Fibroblast of skin of scalp (primary cell): Measurements from ENCODE around the gene ABHD16B.
"Not testable (repeated sequence)": the region's sequence is repeated elsewhere in the genome, so short reads cannot be mapped to it uniquely, and the experiment has no call there.

Experiments used
- DNase-seq: peaks from one replicate; pipeline ENCODE4 v3.0.0-alpha.2; 2013

ABHD16B gene

DNA sequence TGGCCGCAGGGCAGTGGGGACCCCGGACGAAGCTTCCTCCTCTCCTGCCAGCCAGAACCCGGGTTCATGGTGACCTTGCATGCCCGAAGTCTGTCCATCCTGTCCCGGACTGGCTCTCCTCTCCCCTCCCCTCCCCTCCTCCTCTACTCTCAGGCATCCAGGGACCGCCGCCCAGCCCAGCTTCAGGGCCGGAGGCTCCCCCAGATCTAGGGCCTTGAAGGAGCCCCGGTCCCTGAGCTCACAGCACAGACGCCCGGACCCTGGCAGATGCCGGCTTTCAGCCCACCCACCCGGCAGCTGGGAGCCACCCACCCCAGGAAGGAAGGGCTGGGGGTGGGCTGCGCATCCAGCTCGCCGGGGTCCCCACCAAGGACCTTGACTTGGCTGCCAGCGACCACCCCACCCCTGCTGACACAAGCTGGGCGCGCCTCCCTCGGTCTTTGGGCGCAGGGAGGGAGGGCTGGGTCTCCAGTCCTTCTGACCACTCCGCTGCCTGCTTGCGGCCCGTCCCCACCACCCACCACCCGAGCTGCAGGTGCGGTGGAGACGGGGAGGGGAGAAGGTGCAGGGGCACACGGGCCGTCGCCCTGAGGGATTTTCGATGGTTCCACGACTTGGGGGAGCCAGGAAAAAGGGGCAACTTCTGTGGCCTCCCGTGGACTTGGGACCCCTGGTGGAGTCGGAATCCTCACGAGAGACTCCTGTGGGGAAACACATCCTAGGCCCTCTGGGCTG lies 5.8 kb upstream of the ABHD16B start:
- DNase-seq, result no peak

DNA sequence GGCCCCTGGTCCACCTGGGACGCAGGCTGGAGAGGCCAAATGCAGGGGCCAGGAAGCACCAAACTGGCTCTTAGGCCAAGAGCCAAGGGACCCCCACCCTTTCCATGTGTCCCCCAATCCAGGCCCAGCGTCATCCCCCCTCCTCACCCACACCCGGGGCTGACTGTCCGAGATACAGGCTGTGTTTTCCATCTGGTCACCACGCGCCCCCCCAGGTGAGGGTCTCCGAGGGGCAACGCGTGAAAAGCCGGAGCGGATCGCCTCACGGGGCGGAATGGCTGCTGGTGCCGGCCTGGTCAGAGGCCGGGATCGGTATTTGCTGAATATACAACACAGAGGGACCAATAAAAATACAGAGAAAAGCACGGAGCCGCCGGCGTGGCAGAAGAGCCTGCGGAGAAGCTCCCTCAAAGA lies 5.2 kb upstream of the ABHD16B start:
- no peak for DNase-seq

DNA sequence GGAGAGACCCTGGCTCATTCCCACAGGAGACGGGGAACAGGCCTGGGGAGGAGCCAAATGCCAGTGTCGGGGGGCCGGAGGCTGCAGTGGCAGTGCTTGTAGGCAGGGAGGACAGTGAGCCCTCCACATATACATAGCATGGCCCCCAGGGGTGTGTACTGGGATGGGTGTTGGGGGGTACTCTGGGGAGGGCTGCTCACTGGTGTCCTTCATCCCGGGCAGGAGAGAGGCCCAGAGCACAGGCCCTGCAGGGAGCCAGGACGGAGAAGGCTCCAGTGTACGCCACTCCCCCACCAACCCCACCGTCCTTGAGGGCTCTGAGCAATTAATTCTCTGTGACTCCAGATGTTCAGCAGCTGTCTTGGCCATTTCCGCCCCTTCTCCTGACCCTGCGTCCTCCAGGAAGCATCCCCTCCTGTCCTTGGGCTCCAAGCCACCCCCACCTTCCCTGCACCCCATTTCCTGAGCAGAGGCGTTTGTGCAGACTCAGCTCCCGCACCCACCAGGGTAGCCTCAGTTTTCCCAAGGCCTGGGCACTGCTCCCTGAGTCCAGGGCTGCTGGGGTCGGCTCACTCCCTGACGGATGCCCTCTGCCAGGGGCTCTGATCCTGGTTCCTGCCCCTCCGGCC lies 3.4 kb upstream of the ABHD16B start:
- no peak for DNase-seq

DNA sequence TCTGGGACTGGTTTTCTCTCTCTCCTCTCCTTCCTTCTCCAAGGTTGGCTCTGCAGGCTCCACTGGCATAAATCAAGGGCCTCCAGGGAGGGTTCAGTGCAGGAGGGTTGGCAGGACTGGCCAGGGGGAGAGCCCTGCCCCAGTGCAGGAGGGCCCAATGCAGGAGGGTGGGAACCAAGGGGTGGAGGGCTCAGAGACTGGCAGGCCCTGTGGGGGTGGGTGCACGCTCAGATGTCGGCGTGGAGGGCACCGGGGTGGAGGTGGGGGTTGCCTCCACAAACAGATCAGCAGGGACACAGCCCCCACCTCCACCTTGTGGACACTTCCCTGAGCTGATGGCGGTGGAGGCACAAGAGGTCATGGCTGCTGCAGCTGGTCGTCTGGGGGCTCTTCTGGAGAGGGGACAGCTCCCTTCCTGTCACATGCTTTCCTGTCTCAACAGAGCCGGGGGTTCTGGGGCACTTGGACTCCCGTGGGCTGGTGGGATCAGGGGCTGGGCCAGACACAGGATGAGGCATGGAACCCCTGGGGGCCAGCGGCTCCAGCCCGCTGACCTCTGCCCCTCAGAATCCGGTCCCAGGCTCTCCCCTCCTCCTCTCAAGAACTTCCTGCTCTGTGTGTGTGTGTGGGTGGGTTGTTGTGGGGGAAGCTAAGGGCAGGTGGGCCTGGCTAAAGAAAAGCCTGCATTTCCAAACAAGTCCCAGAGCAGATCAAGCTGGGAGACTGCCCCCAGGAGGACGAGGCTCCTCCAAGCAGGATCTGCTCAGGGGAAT lies 2.7 kb upstream of the ABHD16B start:
- DNase-seq, result no peak

DNA sequence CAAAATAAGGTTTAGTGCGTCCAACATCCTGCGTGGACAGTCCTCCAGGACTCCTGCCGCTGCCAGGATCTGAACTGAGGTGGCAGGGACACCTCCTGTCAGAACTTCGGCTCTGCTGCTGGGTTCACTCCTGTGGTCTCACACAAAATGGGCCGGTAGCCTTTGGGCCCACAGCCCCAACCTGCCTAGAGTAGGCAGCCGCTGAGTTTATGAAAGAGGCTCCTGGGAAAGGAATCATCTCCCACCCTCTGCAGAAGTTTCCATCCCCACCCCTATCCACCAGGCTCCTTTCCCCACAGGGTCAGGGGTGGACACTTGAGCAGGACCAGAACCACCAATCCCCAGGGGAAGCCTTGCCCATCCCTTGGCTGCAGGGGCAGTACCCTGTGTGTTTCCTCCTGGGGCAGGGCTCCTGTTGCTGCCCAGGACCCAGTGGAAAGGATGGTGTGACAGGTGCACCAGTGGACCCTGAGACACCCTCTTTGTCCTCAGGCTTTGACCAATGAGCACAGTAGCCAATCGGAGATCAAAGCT lies 2.1 kb upstream of the ABHD16B start:
- no peak for DNase-seq

DNA sequence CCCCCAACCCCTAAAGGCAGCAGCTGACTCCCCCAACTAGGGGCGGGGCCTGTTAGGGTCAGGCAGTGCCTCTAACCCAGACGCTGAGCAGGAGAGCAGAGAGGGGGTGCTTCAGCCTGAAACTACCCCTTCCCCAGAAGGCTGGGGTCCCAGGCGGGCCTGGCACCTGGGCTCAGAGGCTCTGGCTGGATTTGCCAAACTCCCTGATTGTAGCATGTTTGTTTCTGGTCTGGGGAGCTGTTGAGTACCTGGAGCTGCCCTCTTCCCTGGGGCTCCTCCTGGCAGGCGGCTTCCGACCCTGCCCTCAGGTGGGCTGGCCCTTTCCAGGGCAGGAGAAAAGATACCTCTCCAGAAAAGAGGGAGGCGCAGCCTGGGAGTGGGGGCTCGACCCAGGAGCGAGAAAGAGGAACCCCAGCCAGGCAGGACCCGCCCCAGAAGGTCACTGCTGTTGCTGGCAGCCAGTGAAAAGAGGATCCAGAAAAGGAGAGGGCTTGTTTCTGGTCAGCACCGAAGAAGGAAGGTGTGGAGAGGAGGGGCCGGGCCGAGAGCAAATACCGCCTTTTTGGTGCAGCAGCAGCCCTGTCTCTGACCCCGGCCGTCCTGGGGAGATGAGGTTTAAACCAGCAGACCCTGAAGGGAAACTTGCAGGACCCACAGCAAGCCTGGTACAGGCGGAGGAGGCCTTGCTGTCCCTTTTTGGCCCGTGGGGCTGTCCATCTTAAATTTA lies 810 bp upstream of the ABHD16B start:
- DNase-seq, result no peak

DNA sequence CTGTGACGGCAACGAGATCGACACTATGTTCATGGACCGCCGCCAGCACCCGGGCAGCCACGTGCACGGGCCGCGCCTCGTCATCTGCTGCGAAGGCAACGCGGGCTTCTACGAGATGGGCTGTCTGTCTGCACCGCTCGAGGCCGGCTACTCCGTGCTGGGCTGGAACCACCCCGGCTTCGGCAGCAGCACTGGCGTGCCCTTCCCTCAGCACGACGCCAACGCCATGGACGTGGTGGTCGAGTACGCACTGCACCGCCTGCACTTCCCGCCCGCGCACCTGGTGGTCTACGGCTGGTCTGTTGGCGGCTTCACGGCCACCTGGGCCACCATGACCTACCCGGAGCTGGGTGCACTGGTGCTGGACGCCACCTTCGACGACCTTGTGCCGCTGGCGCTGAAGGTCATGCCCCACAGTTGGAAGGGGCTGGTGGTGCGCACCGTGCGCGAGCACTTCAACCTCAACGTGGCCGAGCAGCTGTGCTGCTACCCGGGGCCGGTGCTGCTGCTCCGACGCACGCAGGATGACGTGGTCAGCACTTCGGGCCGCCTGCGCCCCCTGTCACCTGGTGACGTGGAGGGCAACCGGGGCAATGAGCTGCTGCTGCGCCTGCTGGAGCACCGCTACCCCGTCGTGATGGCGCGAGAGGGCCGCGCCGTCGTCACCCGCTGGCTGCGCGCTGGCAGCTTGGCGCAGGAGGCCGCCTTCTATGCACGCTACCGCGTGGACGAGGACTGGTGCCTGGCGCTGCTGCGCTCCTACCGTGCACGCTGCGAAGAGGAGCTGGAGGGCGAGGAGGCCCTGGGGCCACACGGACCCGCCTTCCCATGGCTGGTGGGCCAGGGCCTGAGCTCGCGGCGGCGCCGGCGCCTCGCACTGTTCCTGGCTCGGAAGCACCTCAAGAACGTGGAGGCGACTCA lies 943 bp downstream of the ABHD16B start:
- DNase-seq, result no peak

DNA sequence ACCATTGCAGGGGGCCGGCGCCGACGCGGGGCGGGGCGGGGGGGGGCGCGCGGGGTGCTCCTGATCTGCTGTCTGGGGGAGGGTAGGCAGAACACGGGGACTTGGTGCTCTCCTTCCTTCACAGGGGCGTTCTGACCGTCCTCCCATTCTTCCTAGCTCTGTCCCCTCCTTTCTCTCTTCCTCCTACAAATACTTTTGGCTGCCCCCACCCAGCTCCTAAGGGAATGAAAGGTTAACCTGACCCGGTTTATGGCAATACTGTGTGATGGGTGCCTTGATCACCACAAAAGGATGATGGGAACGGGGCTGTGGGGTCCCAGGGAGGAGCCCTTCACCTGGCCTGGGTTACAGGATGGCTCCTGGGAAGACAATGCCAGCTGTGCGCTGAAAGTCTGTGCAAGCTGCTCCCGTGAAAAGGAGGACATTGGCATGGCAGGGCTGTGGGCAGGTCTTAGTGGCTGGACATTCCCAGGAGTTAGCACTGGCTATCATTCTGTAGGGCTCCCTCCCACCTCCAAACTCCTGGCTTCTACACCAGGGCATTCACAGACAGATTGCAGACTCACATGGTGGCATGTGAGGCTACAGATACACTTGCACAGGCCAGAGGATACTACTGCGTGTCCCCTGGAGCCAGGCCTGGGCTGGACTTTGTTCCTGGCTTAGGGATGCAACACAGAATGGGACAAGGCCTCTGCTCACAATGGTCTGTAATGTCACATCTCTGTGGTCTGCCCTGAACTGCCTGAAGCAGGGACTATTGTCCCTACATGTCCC lies 1.9 kb downstream of the ABHD16B start:
- DNase-seq, result no peak

DNA sequence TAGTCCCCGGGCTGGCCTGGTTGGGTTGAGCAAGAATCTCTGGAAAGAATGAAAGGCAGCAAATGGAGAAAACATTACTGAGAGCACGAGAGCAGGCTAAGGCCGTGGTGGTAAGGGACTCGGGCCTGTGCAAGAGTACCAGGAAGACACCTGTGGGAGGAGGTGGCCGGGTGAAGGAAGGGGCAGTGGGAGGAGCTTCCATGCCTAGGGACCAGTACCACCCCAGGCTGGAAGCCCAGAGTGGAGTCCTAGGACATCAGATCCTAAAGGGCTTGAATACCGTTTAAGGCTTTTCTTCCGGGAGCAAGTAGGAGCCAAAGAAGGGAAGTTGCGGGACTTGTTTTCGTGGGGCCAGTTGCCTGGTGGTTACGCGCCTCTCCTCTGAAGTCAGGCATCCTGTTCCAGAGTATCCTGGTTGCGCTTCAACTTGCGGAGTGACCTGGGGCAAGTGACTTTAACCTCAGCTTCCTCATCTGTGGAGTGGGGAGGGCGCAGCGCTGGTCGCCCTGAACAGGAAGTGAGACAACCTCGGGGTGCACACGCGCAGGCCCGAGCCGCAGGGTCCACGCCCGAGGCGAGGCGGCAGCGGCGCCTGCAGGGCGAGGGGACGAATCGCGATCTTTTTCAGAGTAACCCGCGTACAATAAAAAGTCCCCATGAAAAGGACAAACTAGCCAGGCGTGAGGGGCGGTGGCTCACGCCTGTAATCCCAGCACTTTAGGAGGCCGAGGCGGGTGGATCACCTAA lies 2.7 kb downstream of the ABHD16B start:
- DNase-seq, result peak; percentile 72

DNA sequence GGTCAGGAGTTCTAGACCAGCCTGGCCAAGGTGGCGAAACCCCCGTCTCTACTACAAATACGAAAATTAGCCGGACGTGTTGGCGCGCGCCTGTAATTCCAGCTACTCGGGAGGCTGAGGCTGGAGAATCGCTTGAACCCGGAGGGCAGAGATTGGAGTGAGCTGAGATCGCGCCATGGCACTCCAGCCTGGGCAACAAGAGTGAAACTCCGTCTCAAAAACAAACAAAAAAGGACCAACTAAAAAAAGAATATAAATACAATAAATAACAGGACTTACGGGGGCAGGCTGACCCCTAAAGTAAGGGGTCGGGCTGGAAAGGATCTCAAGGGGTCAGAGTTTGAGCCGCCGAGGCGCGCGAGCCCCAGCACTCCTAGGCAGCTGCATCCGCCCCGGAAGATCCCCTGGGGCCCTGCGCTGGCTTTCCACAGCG lies 3.3 kb downstream of the ABHD16B start:
- no peak for DNase-seq

DNA sequence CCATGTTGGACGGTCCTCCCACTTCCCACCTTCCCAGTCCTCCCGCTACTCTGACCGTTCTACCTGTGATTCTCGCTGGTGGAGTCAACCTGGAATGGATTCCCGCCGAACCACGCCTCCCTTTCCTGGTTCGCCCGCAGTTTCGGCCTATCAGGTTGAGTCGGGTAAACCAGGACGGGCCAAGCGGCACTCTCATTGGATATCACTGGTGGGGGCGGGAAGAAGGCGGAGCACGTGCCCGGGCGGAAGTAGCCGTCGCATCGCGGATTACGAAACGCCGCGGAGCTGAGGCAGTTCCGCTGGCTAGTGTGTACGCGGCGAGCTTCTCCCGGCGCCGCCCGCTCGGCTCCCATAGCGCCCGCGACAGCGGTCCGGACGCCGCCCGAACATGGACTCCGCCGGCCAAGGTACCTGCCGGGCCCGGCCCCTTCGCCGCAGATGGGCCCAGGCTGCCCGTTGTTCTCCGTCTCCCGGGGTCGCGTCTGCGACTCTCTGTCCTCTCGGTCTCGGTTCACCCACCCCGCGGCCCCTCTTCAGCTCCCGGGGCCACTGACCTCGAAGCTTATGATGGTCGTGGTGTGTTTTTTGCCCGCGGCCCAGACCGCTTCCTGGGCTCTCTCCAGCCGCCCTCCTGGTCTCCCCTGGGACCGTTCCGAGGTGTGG lies 3.8 kb downstream of the ABHD16B start, which contains the start of gene TPD52L2:
Gene TPD52L2, plus strand, starts transcription at position 293 of the 663 bp plus-strand sequence. Its CDS starts 96 bp downstream, at position 389.
- peak; percentile 98 for DNase-seq

DNA sequence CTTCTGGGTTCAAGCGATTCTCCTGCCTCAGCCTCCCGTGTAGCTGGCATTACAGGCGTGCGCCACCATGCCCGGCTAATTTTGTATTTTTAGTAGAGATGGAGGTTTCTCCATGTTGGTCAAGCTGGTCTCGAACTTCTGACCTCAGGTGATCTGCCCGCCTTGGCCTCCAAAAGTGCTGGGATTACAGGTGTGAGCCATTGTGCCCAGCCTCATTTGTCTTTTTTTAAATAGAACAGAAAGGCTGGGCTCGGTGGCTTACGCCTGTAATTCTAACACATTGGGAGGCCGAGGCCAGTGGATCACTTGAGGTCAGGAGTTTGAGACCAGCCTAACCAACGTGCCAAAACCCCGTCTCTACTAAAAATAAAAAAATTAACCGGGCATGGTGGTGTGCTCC lies 5.7 kb downstream of the ABHD16B start:
- DNase-seq, result not testable (repeated sequence)

DNA sequence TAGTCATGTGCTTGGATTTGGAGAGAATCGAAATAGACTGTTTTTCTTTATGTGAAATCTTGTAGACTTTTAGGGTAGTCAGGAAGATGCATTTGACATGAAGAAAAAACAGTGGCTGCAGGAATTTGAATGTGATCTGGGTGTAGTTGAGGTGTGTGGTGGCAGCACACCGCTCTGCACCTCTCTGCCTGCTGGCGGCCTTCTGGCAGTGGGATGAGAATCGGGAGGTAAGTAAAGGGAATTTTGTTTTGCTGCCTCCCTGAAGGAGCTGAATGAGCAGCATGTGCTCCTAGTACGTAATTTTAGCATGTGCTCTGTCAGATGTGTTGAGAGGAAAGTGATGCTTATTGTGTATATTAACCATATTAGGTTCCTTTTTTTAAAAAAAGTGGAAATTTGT lies 7.0 kb downstream of the ABHD16B start:
- no peak for DNase-seq

DNA sequence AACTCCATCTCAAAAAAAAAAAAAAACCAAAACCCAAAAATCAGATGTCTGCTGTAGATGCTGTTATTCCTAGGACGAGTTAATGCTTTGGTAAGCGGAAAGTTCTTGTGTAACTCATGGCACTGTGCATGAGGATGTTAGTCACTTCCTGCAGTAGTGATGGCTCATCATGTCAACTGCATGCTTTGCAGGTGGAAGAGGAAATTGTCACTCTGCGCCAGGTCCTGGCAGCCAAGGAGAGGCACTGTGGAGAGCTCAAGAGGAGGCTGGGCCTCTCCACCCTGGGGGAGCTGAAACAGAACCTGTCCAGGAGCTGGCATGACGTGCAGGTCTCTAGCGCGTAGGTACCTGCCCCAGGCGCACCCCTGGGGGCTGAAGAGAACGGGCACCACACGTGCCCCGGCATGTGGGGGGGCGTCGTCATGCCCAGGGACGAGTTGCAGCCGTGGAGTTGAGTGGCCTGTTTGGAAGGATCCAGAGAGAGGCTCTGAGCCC lies 12.2 kb downstream of the ABHD16B start:
- DNase-seq, result no peak

DNA sequence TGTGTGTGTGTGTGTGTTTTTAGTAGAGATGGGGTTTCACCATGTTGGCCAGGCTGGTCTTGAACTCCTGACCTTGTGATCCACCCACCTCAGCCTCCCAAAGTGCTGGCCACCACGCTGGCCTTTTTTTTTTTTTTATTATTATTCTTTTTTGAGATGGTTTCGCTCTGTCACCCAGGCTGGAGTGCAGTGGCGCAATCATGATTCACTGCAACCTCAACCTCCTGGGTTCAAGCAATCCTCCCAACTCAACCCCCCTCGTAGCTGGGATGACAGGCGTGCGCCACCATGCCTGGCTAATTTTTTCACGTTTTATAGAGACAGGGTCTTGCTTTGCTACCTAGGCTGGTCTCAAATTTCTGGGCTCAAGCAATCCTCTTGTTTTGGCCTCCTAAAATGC lies 12.9 kb downstream of the ABHD16B start:
- DNase-seq, result not testable (repeated sequence)

DNA sequence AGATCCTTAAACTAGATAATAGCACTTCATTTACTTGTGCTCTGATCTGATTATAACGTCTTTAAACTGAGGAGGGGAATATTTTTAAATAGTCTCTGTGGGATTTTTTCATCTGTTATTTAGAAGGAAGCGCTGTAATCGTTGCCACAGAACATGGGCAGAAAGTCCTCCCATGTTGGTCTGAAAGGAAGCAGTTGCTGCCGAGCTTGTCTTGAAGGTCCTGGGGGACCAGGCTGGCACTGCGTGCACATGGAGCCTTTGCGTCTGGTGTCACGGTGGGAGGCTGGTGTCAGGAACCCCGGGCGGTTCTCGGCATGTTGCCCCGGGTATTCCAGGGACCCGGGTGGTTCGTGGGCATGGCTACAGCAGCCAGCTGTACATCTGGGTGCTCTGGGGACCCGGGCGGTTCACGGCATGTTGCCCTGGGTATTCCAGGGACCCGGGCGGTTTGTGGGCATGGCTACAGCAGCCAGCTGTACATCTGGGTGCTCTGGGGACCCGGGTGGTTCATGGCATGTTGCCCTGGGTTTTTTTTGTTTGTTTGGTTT lies 15.3 kb downstream of the ABHD16B start:
- no peak for DNase-seq

DNA sequence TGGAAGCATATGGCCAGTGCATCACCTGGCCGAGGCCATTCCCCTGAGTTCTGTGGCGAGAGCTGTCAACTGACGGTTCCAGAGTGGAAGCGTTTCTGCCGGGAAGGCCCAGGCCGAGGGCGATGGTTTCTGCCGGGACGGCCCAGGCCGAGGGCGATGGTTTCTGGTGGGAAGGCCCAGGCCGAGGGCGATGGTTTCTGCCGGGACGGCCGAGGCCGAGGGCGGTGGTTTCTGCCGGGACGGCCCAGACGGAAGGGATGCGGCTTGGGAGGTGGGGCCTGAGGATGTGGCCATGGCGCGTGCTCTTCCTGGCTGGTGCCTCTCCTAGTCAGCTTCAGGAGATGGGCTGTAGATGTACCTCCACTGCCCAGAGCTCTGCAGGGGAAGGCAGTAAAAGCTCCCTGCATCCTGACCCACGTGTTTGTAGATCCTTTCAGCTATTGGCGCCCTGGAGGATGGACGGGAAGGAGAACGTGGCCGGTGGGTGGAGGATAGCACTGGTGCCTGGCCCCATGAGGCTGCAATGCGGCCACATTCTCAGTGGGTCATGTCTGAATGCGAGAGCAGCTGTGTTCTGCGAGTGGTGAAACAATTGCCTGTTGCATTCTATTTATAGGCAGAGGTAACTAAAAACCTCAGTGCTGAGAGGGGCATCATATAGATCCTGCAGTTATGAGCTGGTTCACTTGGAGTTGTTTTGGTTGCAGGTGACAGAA lies 16.6 kb downstream of the ABHD16B start:
- no peak for DNase-seq
